Mesenchymal stem cell (in vitro differentiated cells and primary cell): Measurements from ENCODE around the gene TMEM141.
"Not testable (repeated sequence)": the region's sequence is repeated elsewhere in the genome, so short reads cannot be mapped to it uniquely, and the experiment has no call there.

Experiments
- DNase-seq: peaks from one replicate; pipeline ENCODE4 v3.0.0-alpha.2; 2013
- H2AFZ ChIP-seq: one replicate; pipeline ENCODE4 v1.6.1; 2013; ENCODE audit warnings: low read depth, mild to moderate bottlenecking, control low read depth, inconsistent platforms, low read length, moderate library complexity
- H2AK5ac ChIP-seq: 2 replicates; pipeline ENCODE4 v1.6.1; 2013; ENCODE audit warnings: low read length, moderate library complexity, mild to moderate bottlenecking, inconsistent platforms; ENCODE audit not compliant: severe bottlenecking
- H2BK120ac ChIP-seq: one replicate; pipeline ENCODE4 v1.6.1; 2013; ENCODE audit warnings: low read depth, mild to moderate bottlenecking, inconsistent platforms, low read length, moderate library complexity
- H2BK12ac ChIP-seq, 2 experiments: one replicate each; pipeline ENCODE4 v1.6.1; 2013; ENCODE audit warnings: inconsistent platforms in 2 of 2, low read length in 2 of 2, mild to moderate bottlenecking in 2 of 2, moderate library complexity in 2 of 2, control low read depth in 1 of 2
- H2BK15ac ChIP-seq: one replicate; pipeline ENCODE4 v1.6.1; 2013; ENCODE audit warnings: mild to moderate bottlenecking, low read depth, inconsistent platforms; ENCODE audit not compliant: poor library complexity, severe bottlenecking
- H2BK5ac ChIP-seq: 2 replicates; pipeline ENCODE4 v1.6.1; 2013; ENCODE audit warnings: low read depth, mild to moderate bottlenecking, low read length, control low read depth, inconsistent platforms; ENCODE audit not compliant: poor library complexity, severe bottlenecking
- H3K14ac ChIP-seq, 2 experiments: one replicate each; pipeline ENCODE4 v1.6.1; 2013; ENCODE audit warnings: inconsistent platforms in 2 of 2, low read length in 2 of 2, control low read depth in 1 of 2, mild to moderate bottlenecking in 1 of 2, moderate library complexity in 1 of 2
- H3K18ac ChIP-seq, 2 experiments: one replicate each; pipeline ENCODE4 v1.6.1; 2013; ENCODE audit warnings: inconsistent platforms in 2 of 2, low read length in 2 of 2, control low read depth in 1 of 2, low read depth in 1 of 2, mild to moderate bottlenecking in 1 of 2
- H3K23ac ChIP-seq, 2 experiments: one replicate each; pipeline ENCODE4 v1.6.1; 2013; ENCODE audit warnings: inconsistent platforms in 2 of 2, low read length in 2 of 2, mild to moderate bottlenecking in 2 of 2, moderate library complexity in 2 of 2, control low read depth in 1 of 2
- H3K27ac ChIP-seq: 2 replicates; pipeline ENCODE4 v1.5.1; 2013; ENCODE audit warnings: mild to moderate bottlenecking, moderate library complexity, low read length, control low read depth, inconsistent platforms; ENCODE audit not compliant: poor library complexity, severe bottlenecking
- H3K27me3 ChIP-seq, 2 experiments: 2 replicates each; pipeline versions ENCODE4 v1.6.1 to v1.7.0; 2013; ENCODE audit warnings: low read length in 2 of 2, mild to moderate bottlenecking in 2 of 2, moderate library complexity in 2 of 2, control low read depth in 1 of 2, inconsistent platforms in 1 of 2; ENCODE audit not compliant: control insufficient read depth in 1 of 2, insufficient read depth in 1 of 2
- H3K36me3 ChIP-seq, 2 experiments: 2 replicates each; pipeline versions ENCODE4 v1.6.1 to v1.7.0; 2013; ENCODE audit warnings: low read length in 2 of 2, control low read depth in 1 of 2, inconsistent platforms in 1 of 2, low read depth in 1 of 2, mild to moderate bottlenecking in 1 of 2; ENCODE audit not compliant: insufficient read depth in 2 of 2, control insufficient read depth in 1 of 2
- H3K4ac ChIP-seq, 2 experiments: one replicate each; pipeline ENCODE4 v1.6.1; 2013; ENCODE audit warnings: inconsistent platforms in 2 of 2, low read length in 2 of 2, mild to moderate bottlenecking in 2 of 2, moderate library complexity in 2 of 2, control low read depth in 1 of 2, low read depth in 1 of 2
- H3K4me1 ChIP-seq: 2 replicates; pipeline ENCODE4 v1.6.1; 2013; ENCODE audit warnings: low read depth, low read length, control low read depth; ENCODE audit not compliant: control insufficient read depth, insufficient read depth
- H3K4me2 ChIP-seq: 2 replicates; pipeline ENCODE4 v1.6.1; 2013; ENCODE audit warnings: low read length, mild to moderate bottlenecking, inconsistent platforms; ENCODE audit not compliant: poor library complexity, severe bottlenecking
- H3K4me3 ChIP-seq, 2 experiments: 2 replicates each; pipeline versions ENCODE4 v1.5.1 to v1.7.0; 2013; ENCODE audit warnings: low read length in 2 of 2, mild to moderate bottlenecking in 2 of 2, control low read depth in 1 of 2, low read depth in 1 of 2; ENCODE audit not compliant: insufficient read depth in 1 of 2
- H3K79me1 ChIP-seq: replicated peaks from 2 replicates; pipeline ENCODE4 v1.6.1; 2013; ENCODE audit warnings: mild to moderate bottlenecking, control low read depth, low read length, inconsistent platforms; ENCODE audit not compliant: poor library complexity, severe bottlenecking
- H3K9ac ChIP-seq: 2 replicates; pipeline ENCODE4 v1.7.0; 2013; ENCODE audit warnings: mild to moderate bottlenecking, low read length, moderate library complexity
- H3K9me3 ChIP-seq: 2 replicates; pipeline ENCODE4 v1.7.0; 2013; ENCODE audit warnings: mild to moderate bottlenecking, low read length; ENCODE audit not compliant: control insufficient read depth
- H4K8ac ChIP-seq: one replicate; pipeline ENCODE4 v1.6.1; 2013; ENCODE audit warnings: inconsistent platforms, mild to moderate bottlenecking, low read length, moderate library complexity
- H4K91ac ChIP-seq: one replicate; pipeline ENCODE4 v1.6.1; 2013; ENCODE audit warnings: mild to moderate bottlenecking, low read length, inconsistent platforms
- WGBS: methylation state at CpG from one replicate; pipeline ENCODE4 v1.1.7; 2013; ENCODE audit warnings: mixed read lengths; 5-methylcytosine and 5-hydroxymethylcytosine counted together

TMEM141 gene

GRCh38 chr9:136795000-136795348 lies 3.8 kb downstream of the TMEM141 start:
- H3K36me3 ChIP-seq, result peaks cover 10 to 24% of the 10 kb centered on the region in 2 experiments
- no peak overlapping the region for H2BK120ac ChIP-seq
- 76% methylated on average over 6 of the region's 6 CpGs for WGBS
- H3K14ac ChIP-seq, result no peak overlapping the region
- H2BK5ac ChIP-seq, result no peak overlapping the region
- no peak overlapping the region for H3K23ac ChIP-seq
- peaks cover 21% of the 10 kb centered on the region for H3K79me1 ChIP-seq
- no peak overlapping the region for H4K8ac ChIP-seq
- H3K4me1 ChIP-seq, result peaks cover 22% of the 10 kb centered on the region
- H3K27me3 ChIP-seq, result peaks cover 26 to 41% of the 10 kb centered on the region in 2 experiments
- no peak overlapping the region for H3K4ac ChIP-seq
- no peak overlapping the region for H2AFZ ChIP-seq
- no peak overlapping the region for H3K4me2 ChIP-seq
- no peak overlapping the region for H2BK12ac ChIP-seq
- H3K4me3 ChIP-seq, result no peak overlapping the region
- H3K27ac ChIP-seq, result no peak overlapping the region
- H3K9me3 ChIP-seq, result no peaks in the 10 kb centered on the region
- no peak for DNase-seq
- no peak overlapping the region for H4K91ac ChIP-seq
- H2BK15ac ChIP-seq, result peak overlapping the region; percentile 37
- H3K18ac ChIP-seq, result no peak overlapping the region
- H3K9ac ChIP-seq, result no peak overlapping the region
- H2AK5ac ChIP-seq, result no peak overlapping the region

- Histone ChIP-seq H2BK12ac (peak within 1 kb of the TSS; percentile 2 to 64), H3K4me1 (peaks cover 32% of the 10 kb centered on the region), H4K91ac (peak within 1 kb of the TSS; percentile 90), H3K9ac (no peak within 1 kb of the TSS), H3K27me3 (peaks cover 33 to 52% of the 10 kb centered on the region in 2 experiments), H2BK5ac (no peak within 1 kb of the TSS), H3K36me3 (peaks cover 10 to 24% of the 10 kb centered on the region in 2 experiments), H3K4me3 (no peak within 1 kb of the TSS), H2AFZ (no peak within 1 kb of the TSS), H3K9me3 (no peaks in the 10 kb centered on the region), H2BK120ac (peak within 1 kb of the TSS; percentile 3), H3K4ac (peak within 1 kb of the TSS; percentile 29 to 77), H2AK5ac (no peak within 1 kb of the TSS), H4K8ac (peak within 1 kb of the TSS; percentile 14), H3K18ac (peak within 1 kb of the TSS; percentile 82 to 92), H3K4me2 (no peak within 1 kb of the TSS), H3K27ac (no peak within 1 kb of the TSS), H3K79me1 (peaks cover 21% of the 10 kb centered on the region), H3K23ac (no peak within 1 kb of the TSS), H3K14ac (peak within 1 kb of the TSS in 1 of 2 experiments; percentile 58), H2BK15ac (peak within 1 kb of the TSS; percentile 13)
- DNase-seq, result peak; percentile 17
- 63% methylated on average over 4 of the region's 5 CpGs for WGBS
These were observed 5.2 kb downstream of the TMEM141 start, which contains the start of gene CCDC183 for GRCh38 chr9:136796238-136796774. CCDC183 (plus strand) TSS chr9:136796338; CDS start chr9:136796398, 60 bp downstream.

DNA sequence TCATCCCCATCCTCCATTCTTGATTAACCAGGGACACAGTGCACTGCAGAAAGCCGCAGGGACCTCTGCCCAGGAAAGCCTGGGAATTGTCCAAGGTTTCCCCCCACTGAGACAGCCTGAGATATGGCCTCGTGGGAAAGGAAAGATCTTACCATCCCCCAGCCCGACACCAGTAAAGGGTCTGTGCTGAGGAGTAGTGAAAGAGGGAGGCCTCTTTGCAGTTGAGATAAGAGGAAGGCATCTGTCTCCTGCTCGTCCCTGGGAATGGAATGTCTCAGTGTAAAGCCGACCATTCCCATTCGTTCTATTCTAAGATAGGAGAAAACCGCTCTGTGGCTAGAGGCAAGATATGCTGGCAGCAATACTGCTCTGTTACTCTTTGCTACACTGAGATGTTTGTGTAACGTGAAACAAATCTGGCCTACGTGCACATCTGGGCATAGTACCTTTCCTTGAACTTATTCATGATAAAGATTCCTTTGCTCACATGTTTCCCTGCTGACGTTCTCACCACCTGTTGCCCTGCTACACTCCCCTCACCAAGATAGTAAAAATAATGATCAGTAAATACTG lies 5.7 kb downstream of the TMEM141 start:
- H2AK5ac ChIP-seq, H2BK15ac ChIP-seq, H2BK12ac ChIP-seq, H3K4ac ChIP-seq, H3K4me3 ChIP-seq, H3K9ac ChIP-seq, H4K91ac ChIP-seq, H3K9me3 ChIP-seq, H4K8ac ChIP-seq, H3K23ac ChIP-seq, H3K14ac ChIP-seq, H3K18ac ChIP-seq, H2BK5ac ChIP-seq, H3K27ac ChIP-seq, H2BK120ac ChIP-seq, H2AFZ ChIP-seq, H3K4me2 ChIP-seq: not testable (repeated sequence)
- Histone ChIP-seq H3K27me3 (peaks cover 35 to 58% of the 10 kb centered on the region in 2 experiments), H3K36me3 (peaks cover 10 to 24% of the 10 kb centered on the region in 2 experiments), H3K4me1 (peaks cover 27% of the 10 kb centered on the region), H3K79me1 (peaks cover 16% of the 10 kb centered on the region)
- peak; percentile 88 for DNase-seq
- 1% methylated on average over 8 of the region's 10 CpGs for WGBS

DNA sequence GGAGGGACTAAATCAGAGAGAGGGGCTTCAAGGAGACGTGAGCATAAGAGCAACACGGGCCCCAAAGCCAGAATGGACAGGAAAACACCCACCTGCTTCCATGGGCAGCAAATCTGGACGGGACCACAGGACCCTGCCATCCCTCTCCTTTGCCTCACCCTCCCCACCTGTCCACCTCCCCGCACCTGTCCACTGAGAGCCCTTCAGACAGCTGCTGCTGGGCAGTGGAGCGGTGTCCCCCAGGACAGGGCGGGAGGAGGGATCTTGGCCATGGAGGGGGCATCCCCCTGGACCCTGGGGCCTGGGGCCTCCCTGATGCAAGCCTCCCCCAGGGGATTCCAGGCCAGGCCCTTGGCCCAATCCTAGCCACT lies 7.5 kb downstream of the TMEM141 start:
- H2AK5ac ChIP-seq, result no peak overlapping the region

More for the DNA sequence above, 7.5 kb downstream of the TMEM141 start:
- Histone ChIP-seq H3K27ac (no peak overlapping the region), H3K4me2 (no peak overlapping the region), H3K79me1 (no peaks in the 10 kb centered on the region), H2AFZ (no peak overlapping the region), H2BK5ac (no peak overlapping the region), H3K18ac (no peak overlapping the region), H3K36me3 (peaks cover 1 to 10% of the 10 kb centered on the region in 2 experiments), H3K4ac (peak overlapping the region in 1 of 2 experiments; percentile 9), H3K4me1 (peaks cover 16% of the 10 kb centered on the region), H2BK120ac (no peak overlapping the region), H2BK12ac (peak overlapping the region in 1 of 2 experiments; percentile 28), H3K9ac (no peak overlapping the region), H4K91ac (peak overlapping the region; percentile 34), H3K27me3 (peaks cover 41 to 66% of the 10 kb centered on the region in 2 experiments), H2BK15ac (peak overlapping the region; percentile 3), H3K4me3 (no peak overlapping the region), H3K23ac (no peak overlapping the region), H4K8ac (no peak overlapping the region), H3K9me3 (no peaks in the 10 kb centered on the region), H3K14ac (no peak overlapping the region)
- 90% methylated on average over 6 of the region's 6 CpGs for WGBS
- DNase-seq, result no peak
